GM12892 (cell line): ENCODE data around the gene DDX10.

Source experiments
- POLR2A ChIP-seq: IDR thresholded peaks from 2 replicates; pipeline ENCODE4 v1.6.1; 2011; ENCODE audit warnings: low read depth, low read length, control low read depth
- POLR2AphosphoS5 ChIP-seq: IDR thresholded peaks from 2 replicates; pipeline ENCODE4 v1.6.1; 2011; ENCODE audit warnings: low read depth, low read length, control low read depth
- TAF1 ChIP-seq: IDR thresholded peaks from 2 replicates; pipeline ENCODE4 v1.6.1; 2011; ENCODE audit warnings: low read depth, mild to moderate bottlenecking, control low read depth, low read length, borderline replicate concordance

- TF ChIP-seq POLR2A: no peak
- no peak for TF ChIP-seq TAF1
- no peak for TF ChIP-seq POLR2AphosphoS5
These were observed 139.6 kb downstream of the DDX10 start for GRCh38 chr11:108804511-108804910.
